Astrocyte (in vitro differentiated cells and primary cell): ENCODE measurements around the gene AEBP2.

ENCODE experiments used
- EZH2 ChIP-seq: IDR thresholded peaks from 2 replicates; pipeline ENCODE4 v1.6.1; 2012; ENCODE audit warnings: mild to moderate bottlenecking, low read length, inconsistent platforms; ENCODE audit not compliant: insufficient read depth
- TF ChIP-seq, protein P1 (sequence below): IDR thresholded peaks from 2 replicates; pipeline ENCODE4 v1.5.1; 2011; ENCODE audit warnings: low read depth, mild to moderate bottlenecking, inconsistent platforms, low read length, moderate library complexity; ENCODE audit not compliant: insufficient read depth

DNA sequence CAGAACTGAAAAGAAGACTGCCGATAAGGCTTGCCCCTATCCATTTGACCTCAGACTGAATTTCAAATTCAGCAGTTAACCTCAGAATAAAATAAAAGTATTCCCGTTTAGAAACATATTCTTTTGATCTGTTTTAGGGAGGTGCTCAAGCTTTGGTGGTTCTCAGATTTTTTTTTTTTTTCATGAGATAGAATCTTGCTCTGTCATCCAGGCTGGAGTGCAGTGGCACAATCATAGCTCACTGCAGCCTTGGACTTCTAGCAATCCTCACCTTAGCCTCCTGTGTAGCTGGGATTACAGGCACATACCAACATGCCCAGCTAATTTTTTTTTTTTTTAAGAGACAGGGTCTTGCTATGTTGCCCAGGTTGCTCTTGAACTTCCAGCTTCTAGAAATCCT lies 15.5 kb downstream of the AEBP2 start:
- TF ChIP-seq, protein P1, sequence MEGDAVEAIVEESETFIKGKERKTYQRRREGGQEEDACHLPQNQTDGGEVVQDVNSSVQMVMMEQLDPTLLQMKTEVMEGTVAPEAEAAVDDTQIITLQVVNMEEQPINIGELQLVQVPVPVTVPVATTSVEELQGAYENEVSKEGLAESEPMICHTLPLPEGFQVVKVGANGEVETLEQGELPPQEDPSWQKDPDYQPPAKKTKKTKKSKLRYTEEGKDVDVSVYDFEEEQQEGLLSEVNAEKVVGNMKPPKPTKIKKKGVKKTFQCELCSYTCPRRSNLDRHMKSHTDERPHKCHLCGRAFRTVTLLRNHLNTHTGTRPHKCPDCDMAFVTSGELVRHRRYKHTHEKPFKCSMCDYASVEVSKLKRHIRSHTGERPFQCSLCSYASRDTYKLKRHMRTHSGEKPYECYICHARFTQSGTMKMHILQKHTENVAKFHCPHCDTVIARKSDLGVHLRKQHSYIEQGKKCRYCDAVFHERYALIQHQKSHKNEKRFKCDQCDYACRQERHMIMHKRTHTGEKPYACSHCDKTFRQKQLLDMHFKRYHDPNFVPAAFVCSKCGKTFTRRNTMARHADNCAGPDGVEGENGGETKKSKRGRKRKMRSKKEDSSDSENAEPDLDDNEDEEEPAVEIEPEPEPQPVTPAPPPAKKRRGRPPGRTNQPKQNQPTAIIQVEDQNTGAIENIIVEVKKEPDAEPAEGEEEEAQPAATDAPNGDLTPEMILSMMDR, result no peak
- no peak for TF ChIP-seq EZH2
